Mesenteric fat pad (tissue), 1 donor: ENCODE data around the gene TBC1D14. TPM values are rescaled to one million over a fixed set of nuclear protein-coding genes. Genes with fewer than 3 reads are reported as not detected.
A peak's percentile ranks its signal among the peaks of the same experiment; 100 is the strongest.

Experiments
- DNase-seq: peaks from one replicate; pipeline ENCODE4 v3.0.0-alpha.2; 2020; ENCODE audit warnings: low spot score
- total RNA-seq: library from RNA; stranded (reverse); fragmentation: NEBNext Ultra II Directional; extraction: Animal tissue kit (Norgen Biotek cat#: 25700); gene quantifications from one replicate; pipeline ENCODE4 v1.2.1, GENCODE V29; 2021
- donor health status: DM: yes; HTN: yes; CAD: no.

Gene TBC1D14
- total RNA-seq, 1 donor from 2014 or later = 54.3 TPM

GRCh38 chr4:7052923-7053715, 143.5 kb downstream of the TBC1D14 start:
- DNase-seq = no peak

DNA sequence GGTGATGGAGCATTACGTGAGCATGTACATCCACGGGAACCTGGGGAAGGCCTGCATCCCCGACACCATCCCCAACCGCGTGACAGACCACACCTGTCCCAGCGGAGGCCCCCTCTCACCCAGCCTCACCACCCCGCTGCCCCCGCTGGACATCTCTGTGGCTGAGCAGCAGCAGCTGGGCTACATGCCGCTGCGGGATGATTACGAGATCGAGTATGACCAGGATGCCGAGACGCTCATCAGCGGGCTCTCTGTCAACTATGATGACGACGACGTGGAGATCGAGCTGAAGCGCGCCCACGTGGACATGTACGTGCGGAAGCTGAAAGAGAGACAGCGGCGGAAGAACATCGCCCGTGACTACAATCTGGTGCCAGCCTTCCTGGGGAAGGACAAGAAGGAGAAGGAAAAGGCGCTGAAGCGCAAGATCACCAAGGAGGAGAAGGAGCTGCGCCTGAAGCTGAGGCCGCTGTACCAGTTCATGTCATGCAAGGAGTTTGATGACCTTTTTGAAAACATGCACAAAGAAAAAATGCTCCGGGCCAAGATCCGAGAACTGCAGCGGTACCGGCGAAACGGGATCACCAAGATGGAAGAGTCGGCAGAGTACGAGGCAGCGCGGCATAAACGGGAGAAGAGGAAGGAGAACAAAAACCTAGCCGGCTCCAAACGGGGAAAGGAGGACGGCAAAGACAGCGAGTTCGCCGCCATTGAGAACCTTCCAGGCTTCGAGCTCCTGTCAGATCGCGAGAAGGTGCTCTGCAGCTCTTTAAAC, 144.7 kb downstream of the TBC1D14 start:
- no peak for DNase-seq

DNA sequence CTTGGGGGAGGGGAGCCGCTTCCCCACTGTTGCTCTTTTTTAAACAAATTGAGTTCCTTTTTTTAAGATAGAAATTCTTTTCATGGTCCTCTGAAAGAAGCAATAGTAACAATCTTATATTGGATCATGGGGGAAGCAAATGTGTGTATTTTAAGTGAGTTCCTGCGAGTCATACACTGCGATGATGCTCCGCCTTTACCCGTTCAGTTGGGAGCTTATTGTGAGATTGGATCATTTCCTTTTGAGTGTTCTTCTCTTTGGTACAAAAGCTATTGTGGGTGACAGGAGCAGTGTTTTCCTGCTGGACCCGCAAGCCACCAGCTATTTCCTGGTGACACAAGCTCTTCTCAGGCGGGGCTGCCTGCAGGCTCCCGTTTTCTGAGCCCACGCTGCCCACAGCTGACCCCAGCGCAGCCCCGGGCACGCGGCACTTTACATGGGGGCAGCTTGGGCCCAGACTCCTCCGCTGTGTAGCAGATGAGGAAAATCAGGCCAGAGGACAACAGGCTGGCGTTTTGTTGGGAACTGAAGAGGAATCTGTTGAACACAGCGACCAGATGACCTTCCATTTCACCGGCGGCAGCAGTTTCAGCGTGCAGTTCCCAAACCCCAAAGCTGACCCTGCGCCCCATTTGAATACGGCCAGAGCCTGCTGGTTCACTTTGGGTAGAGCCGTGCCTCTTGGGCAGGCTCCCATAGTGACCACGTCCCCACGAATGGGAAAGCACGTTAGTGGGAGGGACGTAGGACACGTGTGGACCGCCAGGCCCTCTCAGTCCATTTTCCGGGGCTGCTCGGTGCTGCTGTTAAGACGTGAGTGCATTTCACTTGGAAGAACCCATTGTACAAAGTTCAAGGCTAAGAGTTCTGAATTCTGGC, 145.7 kb downstream of the TBC1D14 start:
- DNase-seq = no peak

DNA sequence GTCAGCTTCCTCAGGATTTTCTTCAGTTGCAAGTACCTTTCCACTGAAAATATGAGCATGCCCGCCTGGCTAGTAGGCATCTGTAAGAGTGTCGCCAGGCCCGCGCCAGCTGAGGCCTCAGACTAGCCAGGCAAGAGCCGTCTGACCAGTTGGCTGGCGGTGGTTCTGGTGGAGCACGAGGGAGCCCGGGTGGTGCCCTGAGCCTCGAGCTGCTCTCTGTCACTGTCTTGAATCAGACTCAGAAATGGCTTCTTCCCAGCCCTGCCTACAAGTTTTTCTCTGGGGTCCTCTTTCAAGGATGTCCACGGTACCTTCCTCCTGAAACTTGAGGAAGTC, 146.3 kb downstream of the TBC1D14 start:
- DNase-seq = no peak

DNA sequence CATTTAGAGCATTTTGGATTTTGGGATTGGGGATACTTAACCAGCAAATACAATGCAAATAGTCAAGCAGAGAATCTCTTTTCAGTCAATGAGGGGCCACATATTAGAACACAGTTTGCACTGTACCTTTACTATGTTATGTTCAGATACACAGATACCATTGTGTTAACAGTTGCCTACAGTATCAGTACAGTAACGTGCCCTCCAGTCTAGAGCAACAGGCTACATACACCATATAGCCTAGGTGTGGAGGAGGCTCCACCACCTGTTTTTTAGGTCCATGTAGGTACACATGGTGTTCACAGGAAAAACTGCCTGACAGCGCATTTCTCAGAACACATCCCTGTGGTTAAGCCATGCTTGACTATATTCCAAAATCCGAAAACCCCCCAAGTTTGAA, 149.2 kb downstream of the TBC1D14 start:
- no peak for DNase-seq

- no peak for DNase-seq
Observed at GRCh38 chr4:7059662-7060061, 150.0 kb downstream of the TBC1D14 start.

GRCh38 chr4:7060346-7061150, 150.9 kb downstream of the TBC1D14 start:
- no peak for DNase-seq

DNA sequence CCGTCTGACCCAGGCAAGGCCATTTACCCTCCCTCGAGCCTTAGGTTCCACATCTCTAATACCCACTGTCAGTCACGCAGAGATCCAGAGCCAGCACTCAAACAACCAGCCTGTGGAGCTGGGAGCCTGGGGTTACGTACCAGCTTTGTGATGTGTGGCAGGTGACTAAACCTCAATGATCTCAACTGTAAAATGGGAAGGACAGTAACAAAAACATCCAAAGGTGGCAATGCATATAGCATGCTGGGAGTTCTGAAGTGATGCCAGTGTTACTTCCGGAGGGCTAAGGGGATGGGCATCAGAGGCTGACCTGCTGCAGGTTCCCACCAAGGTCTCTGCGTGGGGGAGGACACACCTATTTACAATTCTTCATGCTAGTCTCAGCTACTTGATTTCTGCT, 152.2 kb downstream of the TBC1D14 start:
- no peak for DNase-seq

- no peak for DNase-seq
Observed at GRCh38 chr4:7062816-7063215, 153.2 kb downstream of the TBC1D14 start.

- DNase-seq = no peak
Observed at GRCh38 chr4:7063362-7063761, 153.7 kb downstream of the TBC1D14 start.

- no peak for DNase-seq
Observed at GRCh38 chr4:7066006-7066405, 156.4 kb downstream of the TBC1D14 start.

DNA sequence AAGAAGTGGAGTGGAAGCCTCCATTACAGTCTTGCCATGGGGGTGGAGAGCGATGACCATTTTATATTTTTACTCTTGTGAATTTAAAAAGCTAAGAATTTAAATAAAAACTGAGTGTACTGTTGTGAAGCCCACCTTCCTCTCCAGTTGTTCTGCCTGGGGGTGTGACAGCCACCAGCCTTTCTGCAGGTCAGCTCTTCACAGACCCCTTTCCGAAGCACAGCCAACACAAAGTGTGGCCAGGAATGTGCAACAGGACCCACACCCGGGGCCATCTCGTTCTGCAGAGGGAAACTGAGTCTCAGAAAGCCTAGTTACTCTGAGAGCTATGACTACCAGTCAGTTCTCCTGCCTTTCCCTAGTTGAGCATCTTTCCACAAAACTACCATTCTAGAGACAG, 156.9 kb downstream of the TBC1D14 start:
- DNase-seq = no peak

DNA sequence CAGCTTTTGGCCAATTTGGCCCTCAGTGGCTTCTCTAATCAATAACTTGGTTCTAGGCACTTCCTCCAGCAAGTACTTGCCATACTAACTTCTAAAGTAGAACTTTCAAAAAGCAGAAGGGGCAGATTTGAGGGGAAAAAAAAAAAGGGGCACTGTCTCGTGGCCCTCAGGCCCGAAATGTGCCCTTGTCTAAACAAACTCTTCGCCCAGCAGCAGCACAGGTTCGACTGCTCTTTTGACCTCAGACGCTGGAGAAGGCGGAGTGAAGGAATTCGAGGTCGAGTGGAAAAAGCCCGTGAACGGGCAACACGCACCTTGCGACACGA, 157.5 kb downstream of the TBC1D14 start:
- DNase-seq = no peak

- DNase-seq = no peak
Observed at GRCh38 chr4:7067452-7068278, 158.0 kb downstream of the TBC1D14 start, which contains the start of gene GRPEL1. GRPEL1 (minus strand) TSS chr4:7068064; CDS start chr4:7068032, 32 bp downstream.

DNA sequence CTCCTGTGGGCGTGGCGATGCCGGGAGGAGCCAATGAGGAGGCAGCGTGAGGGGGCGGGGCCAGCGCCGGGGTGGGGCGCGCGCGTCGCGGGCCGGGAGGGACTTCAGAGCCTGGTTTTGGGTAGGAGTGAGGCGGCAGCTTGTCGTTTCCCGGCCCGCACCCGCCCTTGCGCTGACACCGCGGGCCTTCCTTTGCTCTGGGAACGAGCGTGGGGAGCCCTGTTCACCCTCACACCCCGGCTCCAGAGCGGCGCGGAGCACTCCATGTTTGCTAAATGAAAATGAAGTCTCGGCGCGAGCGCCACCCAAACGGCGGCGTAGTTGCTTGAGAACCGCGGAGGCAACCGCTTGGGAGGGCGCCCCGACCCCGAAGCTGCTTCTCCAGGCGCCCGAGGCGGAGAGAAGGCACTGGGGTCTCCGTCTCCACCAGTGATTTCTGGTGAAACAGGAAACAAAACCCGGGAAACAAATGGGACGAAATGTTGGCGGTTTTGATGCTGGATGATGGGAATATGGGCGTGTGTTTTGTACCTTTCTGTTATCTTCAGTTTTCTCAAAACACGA, 158.7 kb downstream of the TBC1D14 start:
- DNase-seq = peak; percentile 100

DNA sequence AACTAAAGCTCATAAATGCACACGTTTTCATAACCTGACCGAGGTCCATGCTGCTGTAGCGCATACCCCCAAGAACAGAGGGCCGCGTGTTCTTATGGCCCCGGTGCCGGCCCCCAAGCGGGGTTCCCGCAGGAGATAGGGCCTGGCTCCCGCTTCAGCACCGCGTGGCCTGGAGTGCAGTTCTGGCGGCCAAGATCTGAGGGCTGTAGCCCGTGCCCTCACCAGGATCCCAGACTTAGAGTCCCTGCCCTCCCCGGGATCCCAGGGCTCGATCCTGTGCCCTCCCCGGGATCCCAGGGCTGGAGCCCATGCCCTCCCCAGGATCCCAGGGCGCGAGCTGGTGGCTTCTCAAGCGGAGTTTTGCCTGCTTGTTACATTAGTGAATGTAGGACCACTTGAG, 159.3 kb downstream of the TBC1D14 start:
- no peak for DNase-seq

GRCh38 chr4:7070729-7071511, 161.3 kb downstream of the TBC1D14 start:
- no peak for DNase-seq

DNA sequence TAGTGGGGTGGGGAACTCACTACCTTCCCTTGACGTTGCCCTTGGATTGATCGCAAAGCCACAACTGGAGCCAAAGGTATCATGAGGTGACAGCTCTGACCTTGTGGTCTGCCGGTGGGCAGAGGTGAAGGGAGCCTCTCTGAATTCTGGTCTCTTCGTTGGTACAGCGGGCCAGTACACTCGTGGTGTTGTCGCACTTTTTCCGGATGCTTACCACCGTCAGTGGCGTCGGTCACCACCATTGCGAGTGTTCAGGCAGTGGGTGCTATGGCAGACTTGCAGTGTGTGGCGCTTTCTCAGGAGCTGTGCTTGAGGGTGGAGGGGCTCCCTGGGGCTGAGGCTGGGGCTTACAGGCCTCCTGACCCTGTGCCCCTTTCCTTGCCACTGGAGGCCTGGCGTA, 163.4 kb downstream of the TBC1D14 start:
- DNase-seq = no peak
